Mononuclear cell (primary cell): ENCODE measurements around the gene TMEM163. TPM values are rescaled to one million over a fixed set of nuclear protein-coding genes. Genes with fewer than 3 reads are reported as not detected.

ENCODE experiments used
- H3K27me3 ChIP-seq: 2 replicates; pipeline ENCODE4 v1.6.0; 2011; ENCODE audit warnings: low read length, control low read depth; ENCODE audit not compliant: insufficient read depth
- H3K4me1 ChIP-seq: 2 replicates; pipeline ENCODE4 v1.5.1; 2011; ENCODE audit warnings: mild to moderate bottlenecking, low read length, control low read depth; ENCODE audit not compliant: insufficient read depth
- H3K4me3 ChIP-seq: 2 replicates; pipeline ENCODE4 v1.5.1; 2011; ENCODE audit warnings: mild to moderate bottlenecking, low read length, moderate library complexity
- H3K9me3 ChIP-seq: 2 replicates; pipeline ENCODE4 v1.5.1; 2011; ENCODE audit warnings: low read depth, mild to moderate bottlenecking, control low read depth, low read length
- total RNA-seq: library from RNA; depleted of rRNA; stranded (reverse); fragments of >200 nt; gene quantifications from one replicate; pipeline ENCODE4 v1.2.3, GENCODE V29; 2012

The TMEM163 gene
- total RNA-seq, 1 donor: 0.63 TPM

DNA sequence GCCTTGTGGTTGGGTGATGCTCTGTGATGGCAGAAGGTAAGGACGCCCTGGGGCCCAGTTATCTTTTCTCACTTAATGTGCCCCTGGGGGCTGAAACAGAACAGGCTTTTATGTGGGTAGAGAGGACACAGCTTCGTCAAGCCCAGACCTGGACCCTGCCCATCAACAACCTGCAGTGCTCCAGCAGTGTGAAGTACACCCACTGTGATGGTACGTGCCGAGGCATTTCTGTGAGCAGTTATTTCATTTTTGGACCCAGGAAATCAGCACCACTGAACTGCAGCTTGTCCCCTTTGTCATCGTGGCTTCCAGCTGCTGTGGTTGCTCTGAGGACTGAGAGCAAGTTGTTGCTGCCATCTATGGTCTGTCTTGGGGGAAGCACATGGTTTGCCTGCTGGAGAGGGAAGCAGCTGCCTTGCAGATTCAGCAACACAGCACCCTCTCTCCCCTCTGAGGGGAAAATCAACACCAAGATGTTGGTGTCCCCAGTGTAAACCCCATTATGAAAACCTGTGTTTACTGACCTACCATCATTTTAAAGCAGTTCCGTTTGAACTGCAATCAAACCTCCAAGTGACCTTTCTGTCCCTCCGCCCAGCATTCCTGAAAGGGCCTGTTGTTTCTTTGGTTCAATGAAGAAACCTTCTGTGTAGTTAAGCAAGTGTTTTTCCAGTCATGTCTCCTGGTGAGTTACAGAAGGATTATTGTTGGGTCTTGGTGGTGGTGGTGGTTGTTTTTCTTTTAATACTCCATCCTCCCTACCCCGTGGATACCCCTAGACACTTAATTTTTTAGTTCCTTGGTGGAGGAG is 306.8 kb downstream of the TMEM163 start:
- Histone ChIP-seq H3K27me3 (no peaks in the 10 kb centered on the region), H3K4me3 (no peak overlapping the region), H3K9me3 (no peaks in the 10 kb centered on the region), H3K4me1 (peaks cover 38% of the 10 kb centered on the region)

GRCh38 chr2:134411279-134411827 is 307.4 kb downstream of the TMEM163 start:
- Histone ChIP-seq H3K9me3 (no peaks in the 10 kb centered on the region), H3K4me1 (peaks cover 43% of the 10 kb centered on the region), H3K4me3 (no peak overlapping the region), H3K27me3 (no peaks in the 10 kb centered on the region)

GRCh38 chr2:134410831-134411231 is 308.0 kb downstream of the TMEM163 start:
- H3K9me3 ChIP-seq: no peaks in the 10 kb centered on the region
- H3K27me3 ChIP-seq: no peaks in the 10 kb centered on the region
- H3K4me3 ChIP-seq: no peak overlapping the region
- H3K4me1 ChIP-seq: peaks cover 43% of the 10 kb centered on the region

DNA sequence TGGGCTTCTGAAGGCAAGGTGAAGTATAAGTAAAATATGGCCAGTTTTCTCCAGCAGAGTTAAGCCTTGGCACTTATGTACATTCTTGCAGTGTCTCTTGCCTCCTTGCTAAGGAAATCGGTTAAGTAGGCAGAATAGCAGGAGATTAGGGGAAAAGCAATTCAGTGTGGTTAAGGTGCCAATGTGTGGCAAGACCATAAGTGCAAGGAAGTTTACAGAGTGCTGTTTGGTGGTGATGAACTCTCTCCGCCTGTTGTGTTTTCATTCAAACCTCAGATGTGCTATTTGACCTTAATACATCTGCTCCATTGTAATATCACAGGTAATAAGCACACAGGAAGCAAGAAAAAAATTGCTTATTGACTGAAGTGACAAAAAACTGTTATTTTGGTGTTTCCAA is 308.8 kb downstream of the TMEM163 start:
- H3K9me3 ChIP-seq: no peaks in the 10 kb centered on the region
- peaks cover 43% of the 10 kb centered on the region for H3K4me1 ChIP-seq
- H3K27me3 ChIP-seq: no peaks in the 10 kb centered on the region
- H3K4me3 ChIP-seq: no peak overlapping the region

DNA sequence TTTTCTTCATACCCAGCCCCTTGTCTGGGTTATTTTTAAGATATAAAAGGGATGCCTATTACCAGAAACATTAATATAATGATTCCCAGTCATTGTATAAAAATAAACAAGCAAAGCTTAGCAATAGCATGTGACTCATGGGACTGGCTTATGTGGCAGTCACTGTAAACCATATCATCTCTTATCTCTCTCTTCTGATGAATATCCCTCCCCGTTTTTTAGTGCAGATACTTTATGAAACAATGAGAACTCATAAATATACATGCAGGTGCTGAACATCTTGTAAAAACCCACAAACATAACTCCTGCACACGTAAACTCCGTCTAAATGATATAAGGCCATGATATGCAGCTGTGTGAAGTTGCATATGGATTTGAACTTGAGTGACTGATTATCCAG is 310.0 kb downstream of the TMEM163 start:
- Histone ChIP-seq H3K27me3 (no peaks in the 10 kb centered on the region), H3K9me3 (no peaks in the 10 kb centered on the region), H3K4me1 (peaks cover 43% of the 10 kb centered on the region), H3K4me3 (no peak overlapping the region)

- Histone ChIP-seq H3K9me3 (no peaks in the 10 kb centered on the region), H3K4me3 (no peak overlapping the region), H3K4me1 (peaks cover 45% of the 10 kb centered on the region), H3K27me3 (no peaks in the 10 kb centered on the region)
Measured at GRCh38 chr2:134408386-134408785, 310.4 kb downstream of the TMEM163 start.

GRCh38 chr2:134407154-134407890 is 311.5 kb downstream of the TMEM163 start:
- Histone ChIP-seq H3K27me3 (no peaks in the 10 kb centered on the region), H3K4me3 (no peak overlapping the region), H3K9me3 (no peaks in the 10 kb centered on the region), H3K4me1 (peaks cover 50% of the 10 kb centered on the region)

DNA sequence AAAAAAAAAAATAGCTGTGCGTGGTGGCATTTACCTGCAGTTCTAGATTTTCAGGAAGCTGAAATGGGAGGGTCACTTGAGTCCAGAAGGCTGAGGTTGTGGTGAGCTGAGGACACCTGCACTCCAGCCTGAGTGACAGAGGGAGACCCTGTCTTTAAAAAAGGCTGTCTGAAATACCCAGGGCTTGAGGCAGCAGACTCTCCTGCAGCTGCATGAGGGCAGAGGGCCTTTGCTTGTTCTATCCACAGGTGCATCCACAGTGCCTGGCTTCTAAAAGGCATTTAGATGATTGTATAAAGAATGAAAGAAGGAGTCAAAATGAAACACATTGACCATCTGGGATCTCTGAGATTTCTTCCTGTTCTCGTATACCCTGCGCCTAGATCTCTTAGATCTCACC is 312.1 kb downstream of the TMEM163 start:
- peaks cover 45% of the 10 kb centered on the region for H3K4me1 ChIP-seq
- H3K27me3 ChIP-seq: no peaks in the 10 kb centered on the region
- no peaks in the 10 kb centered on the region for H3K9me3 ChIP-seq
- H3K4me3 ChIP-seq: no peak overlapping the region

- H3K4me1 ChIP-seq: peaks cover 41% of the 10 kb centered on the region
- H3K27me3 ChIP-seq: no peaks in the 10 kb centered on the region
- H3K4me3 ChIP-seq: no peak overlapping the region
- H3K9me3 ChIP-seq: no peaks in the 10 kb centered on the region
Measured at GRCh38 chr2:134406311-134406710, 312.5 kb downstream of the TMEM163 start.

Other genes starting within 250 kb of the TMEM163 start
- not detected for gene ACMSD, start 119.6 kb upstream of the TMEM163 start, total RNA-seq
- gene CCNT2, start 199.8 kb upstream of the TMEM163 start, total RNA-seq: 91.3 TPM